Common myeloid progenitor, CD34-positive (primary cell): Measurements from ENCODE around the gene RALY.
"Not testable (repeated sequence)": the region's sequence is repeated elsewhere in the genome, so short reads cannot be mapped to it uniquely, and the experiment has no call there.

Experiments used
- CTCF ChIA-PET: fragments of 350-600 bp; sonication (Branson Sonifier 250); formaldehyde crosslinking; loops from one replicate; lab custom pipeline; 2021; ENCODE audit warnings: antibody characterized with exemption; lab: Charles Lee
- POLR2A ChIA-PET: fragments of 350-600 bp; sonication (Branson Sonifier 250); formaldehyde crosslinking; loops from one replicate; lab custom pipeline; 2021; ENCODE audit warnings: antibody characterized with exemption; lab: Charles Lee
- DNase-seq, 3 donors: peaks; one replicate each; pipeline versions ENCODE4 v3.0.0 to v3.0.0-alpha.2; 2013
- H3K27ac ChIP-seq, 2 experiments: 1 replicate in 1 of 2; 2 replicates in 1 of 2; pipeline ENCODE4 v1.7.0; 2013; ENCODE audit warnings: inconsistent platforms in 2 of 2, low read length in 2 of 2, mild to moderate bottlenecking in 2 of 2, low read depth in 1 of 2, moderate library complexity in 1 of 2; ENCODE audit not compliant: severe bottlenecking in 2 of 2, insufficient read depth in 1 of 2, poor library complexity in 1 of 2
- H3K27me3 ChIP-seq, 5 experiments: replicated peaks in 2 of 5; 1 replicate in 3 of 5; 2 replicates in 2 of 5; pipeline versions ENCODE4 v1.6.1 to v1.7.0; 2013; ENCODE audit warnings: low read length in 4 of 5, mild to moderate bottlenecking in 2 of 5, moderate library complexity in 2 of 5, inconsistent platforms in 1 of 5; ENCODE audit not compliant: insufficient read depth in 5 of 5, control insufficient read depth in 4 of 5
- H3K36me3 ChIP-seq, 4 experiments: 1 replicate in 2 of 4; 2 replicates in 2 of 4; pipeline versions ENCODE4 v1.6.1 to v1.7.0; 2013; ENCODE audit warnings: low read length in 3 of 4, control low read depth in 1 of 4, mild to moderate bottlenecking in 1 of 4; ENCODE audit not compliant: control insufficient read depth in 4 of 4, insufficient read depth in 4 of 4
- H3K4me1 ChIP-seq, 4 experiments: 1 replicate in 3 of 4; 2 replicates in 1 of 4; pipeline versions ENCODE4 v1.6.1 to v1.7.1; 2013; ENCODE audit warnings: low read length in 3 of 4, mild to moderate bottlenecking in 3 of 4, control low read depth in 1 of 4, inconsistent platforms in 1 of 4, moderate library complexity in 1 of 4; ENCODE audit not compliant: control insufficient read depth in 4 of 4, insufficient read depth in 4 of 4; ENCODE audit errors: control extremely low read depth in 1 of 4
- H3K4me3 ChIP-seq, 7 experiments: 1 replicate in 4 of 7; 2 replicates in 3 of 7; pipeline versions ENCODE4 v1.5.1 to v1.7.0; 2013; ENCODE audit warnings: mild to moderate bottlenecking in 7 of 7, low read length in 6 of 7, moderate library complexity in 6 of 7, inconsistent platforms in 2 of 7, low read depth in 2 of 7, control low read depth in 1 of 7; ENCODE audit not compliant: insufficient read depth in 4 of 7, control insufficient read depth in 1 of 7; ENCODE audit errors: extremely low read depth in 1 of 7
- H3K9me3 ChIP-seq, 5 experiments: 1 replicate in 4 of 5; 2 replicates in 1 of 5; pipeline versions ENCODE4 v1.6.1 to v1.7.1; 2013; ENCODE audit warnings: low read length in 4 of 5, mild to moderate bottlenecking in 2 of 5, inconsistent platforms in 1 of 5, low read depth in 1 of 5, moderate library complexity in 1 of 5; ENCODE audit not compliant: control insufficient read depth in 4 of 5, insufficient read depth in 2 of 5; ENCODE audit errors: control extremely low read depth in 1 of 5
- WGBS: methylation state at CpG from one replicate; pipeline ENCODE4 v1.1.5; 2013; ENCODE audit not compliant: insufficient coverage; 5-methylcytosine and 5-hydroxymethylcytosine counted together

The RALY gene

DNA sequence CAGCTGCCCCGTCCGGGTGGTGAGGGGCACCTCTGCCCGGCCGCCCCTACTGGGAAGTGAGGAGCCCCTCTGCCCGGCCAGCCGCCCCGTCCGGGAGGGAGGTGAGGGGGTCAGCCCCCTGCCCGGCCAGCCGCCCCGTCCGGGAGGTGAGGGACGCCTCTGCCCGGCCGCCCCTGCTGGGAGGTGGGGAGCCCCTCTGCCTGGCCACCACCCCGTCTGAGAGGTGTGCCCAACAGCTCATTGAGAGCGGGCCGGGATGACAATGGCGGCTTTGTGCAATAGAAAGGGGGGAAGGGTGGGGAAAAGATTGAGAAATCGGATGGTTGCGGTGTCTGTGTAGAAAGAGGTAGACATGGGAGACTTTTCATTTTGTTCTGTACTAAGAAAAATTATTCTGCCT, 139.2 kb downstream of the RALY start:
- H3K9me3 ChIP-seq, CTCF ChIA-PET, DNase-seq, H3K4me3 ChIP-seq, H3K4me1 ChIP-seq, H3K36me3 ChIP-seq, H3K27me3 ChIP-seq, H3K27ac ChIP-seq: not testable (repeated sequence)
- 97% methylated on average over 15 of the region's 21 CpGs for WGBS
- POLR2A ChIA-PET: interaction anchor here (0.6 kb wide), 1 partner anchor 96 kb away, joined by 3 read pairs; no protein-coding TSS in a partner anchor

DNA sequence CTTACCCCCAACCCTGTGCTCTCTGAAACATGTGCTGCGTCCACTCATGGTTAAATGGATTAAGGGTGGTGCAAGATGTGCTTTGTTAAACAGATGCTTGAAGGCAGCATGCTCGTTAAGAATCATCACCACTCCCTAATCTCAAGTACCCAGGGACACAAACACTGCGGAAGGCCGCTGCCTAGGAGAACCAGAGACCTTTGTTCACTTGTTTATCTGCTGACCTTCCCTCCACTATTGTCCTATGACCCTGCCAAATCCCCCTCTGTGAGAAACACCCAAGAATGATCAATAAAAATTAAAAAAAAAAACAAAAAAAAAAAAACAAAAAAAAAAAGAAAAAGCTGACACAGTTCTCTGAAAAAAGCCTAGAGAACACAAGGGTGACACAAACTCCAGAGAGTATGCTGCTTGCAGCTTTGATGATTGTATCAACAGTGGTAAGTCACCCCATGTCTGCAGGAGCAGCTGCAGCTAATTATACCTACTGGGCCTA, 139.7 kb downstream of the RALY start:
- H3K4me3 ChIP-seq, POLR2A ChIA-PET, H3K4me1 ChIP-seq, H3K9me3 ChIP-seq, DNase-seq, H3K27me3 ChIP-seq, H3K36me3 ChIP-seq, H3K27ac ChIP-seq, CTCF ChIA-PET: not testable (repeated sequence)
- no CpG with 5 or more reads among the region's 4 CpGs for WGBS
